Progenitor cell of endocrine pancreas (in vitro differentiated cells): ENCODE data around the gene WRAP73. TPM values are rescaled to one million over a fixed set of nuclear protein-coding genes. Genes with fewer than 3 reads are reported as not detected.

Experiments used
- DNase-seq: peaks from one replicate; pipeline ENCODE4 v3.0.0; 2021; ENCODE audit warnings: low spot score; ENCODE audit not compliant: unreplicated experiment
- H3K27ac Mint-ChIP-seq: 2 replicates; pipeline ENCODE4 v1.8.0; 2021; ENCODE audit warnings: mild to moderate bottlenecking, moderate library complexity, mixed read lengths
- H3K27me3 Mint-ChIP-seq: 2 replicates; pipeline ENCODE4 v1.8.0; 2021; ENCODE audit warnings: mixed read lengths
- H3K36me3 Mint-ChIP-seq: 2 replicates; pipeline ENCODE4 v1.8.0; 2022; ENCODE audit warnings: mixed read lengths; ENCODE audit not compliant: insufficient read depth
- H3K4me1 Mint-ChIP-seq: 2 replicates; pipeline ENCODE4 v1.8.0; 2021; ENCODE audit warnings: low read depth, mixed read lengths
- H3K4me3 Mint-ChIP-seq: 2 replicates; pipeline ENCODE4 v1.8.0; 2021; ENCODE audit warnings: low read depth, mild to moderate bottlenecking, moderate library complexity, mixed read lengths
- H3K9me3 Mint-ChIP-seq: 2 replicates; pipeline ENCODE4 v1.8.0; 2021; ENCODE audit warnings: low read depth, mixed read lengths
- CTCF ChIP-seq: fragments of 200-600 bp; sonication (generic); IDR thresholded peaks from one replicate; pipeline ENCODE4 v1.5.0; 2021; ENCODE audit warnings: antibody characterized with exemption, mild to moderate bottlenecking; ENCODE audit not compliant: unreplicated experiment
- total RNA-seq: library from RNA; stranded (reverse); gene quantifications from 2 replicates; pipeline ENCODE4 v1.2.1, GENCODE V29; 2021

Gene WRAP73
- total RNA-seq, 1 donor from 2014 or later = 28.1 TPM

- no peak overlapping the region for H3K4me3 Mint-ChIP-seq
- peaks cover 10% of the 10 kb centered on the region for H3K4me1 Mint-ChIP-seq
- H3K27ac Mint-ChIP-seq = no peak overlapping the region
- H3K27me3 Mint-ChIP-seq = no peaks in the 10 kb centered on the region
- H3K36me3 Mint-ChIP-seq = peaks cover 2% of the 10 kb centered on the region
- no peak for DNase-seq
- H3K9me3 Mint-ChIP-seq = no peaks in the 10 kb centered on the region
- TF ChIP-seq CTCF = no peak
Observed at GRCh38 chr1:3604468-3604974, 45.4 kb downstream of the WRAP73 start.

- Mint-ChIP-seq H3K36me3 (peaks cover 2% of the 10 kb centered on the region), H3K27ac (no peak overlapping the region), H3K27me3 (no peaks in the 10 kb centered on the region), H3K4me1 (peaks cover 6% of the 10 kb centered on the region), H3K4me3 (no peak overlapping the region), H3K9me3 (no peaks in the 10 kb centered on the region)
- no peak for DNase-seq
- TF ChIP-seq CTCF = no peak
Observed at GRCh38 chr1:3603571-3604467, 46.1 kb downstream of the WRAP73 start.

GRCh38 chr1:3603156-3603555 is 46.7 kb downstream of the WRAP73 start:
- Mint-ChIP-seq H3K9me3 (no peaks in the 10 kb centered on the region), H3K4me3 (no peak overlapping the region), H3K27ac (no peak overlapping the region), H3K36me3 (peaks cover 2% of the 10 kb centered on the region), H3K27me3 (no peaks in the 10 kb centered on the region), H3K4me1 (peaks cover 8% of the 10 kb centered on the region)
- TF ChIP-seq CTCF = no peak
- no peak for DNase-seq

DNA sequence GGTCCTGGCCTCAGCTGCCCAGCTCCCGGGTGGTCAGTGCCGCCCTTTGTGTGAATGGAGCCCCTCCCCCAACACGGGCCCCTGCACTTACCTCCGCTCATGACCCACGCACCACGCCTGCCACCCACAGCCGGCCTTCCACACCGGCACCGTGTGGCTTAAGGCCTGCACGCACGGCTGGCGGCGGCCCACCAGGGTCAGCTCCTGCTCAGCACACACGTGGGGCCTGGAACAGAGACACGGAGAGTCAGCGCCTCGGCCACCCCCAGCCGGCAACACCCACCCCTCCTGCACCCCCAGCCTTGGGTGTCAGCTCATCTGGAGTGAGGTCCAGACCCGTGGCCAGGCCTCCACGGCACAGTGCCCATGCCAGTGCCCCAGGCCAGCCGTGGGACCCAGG is 47.5 kb downstream of the WRAP73 start:
- TF ChIP-seq CTCF = no peak

GRCh38 chr1:3601743-3602142 is 48.2 kb downstream of the WRAP73 start:
- TF ChIP-seq CTCF = no peak
- no peaks in the 10 kb centered on the region for H3K27me3 Mint-ChIP-seq

More for the DNA sequence above, 47.5 kb downstream of the WRAP73 start:
- Mint-ChIP-seq H3K36me3 (peaks cover 2% of the 10 kb centered on the region), H3K9me3 (no peaks in the 10 kb centered on the region), H3K4me1 (peaks cover 8% of the 10 kb centered on the region), H3K27me3 (no peaks in the 10 kb centered on the region), H3K4me3 (no peak overlapping the region), H3K27ac (no peak overlapping the region)
- DNase-seq = no peak

More at GRCh38 chr1:3601743-3602142, 48.2 kb downstream of the WRAP73 start:
- DNase-seq = no peak
- Mint-ChIP-seq H3K4me3 (no peak overlapping the region), H3K9me3 (no peaks in the 10 kb centered on the region), H3K36me3 (peaks cover 2% of the 10 kb centered on the region), H3K4me1 (peaks cover 6% of the 10 kb centered on the region), H3K27ac (no peak overlapping the region)
